Progenitor cell of endocrine pancreas (in vitro differentiated cells): ENCODE results near the gene GFAP. TPM values are rescaled to one million over a fixed set of nuclear protein-coding genes. Genes with fewer than 3 reads are reported as not detected.

Experiments used
- DNase-seq: peaks from one replicate; pipeline ENCODE4 v3.0.0; 2021; ENCODE audit warnings: low spot score; ENCODE audit not compliant: unreplicated experiment
- H3K27ac Mint-ChIP-seq: 2 replicates; pipeline ENCODE4 v1.8.0; 2021; ENCODE audit warnings: mild to moderate bottlenecking, moderate library complexity, mixed read lengths
- H3K27me3 Mint-ChIP-seq: 2 replicates; pipeline ENCODE4 v1.8.0; 2021; ENCODE audit warnings: mixed read lengths
- H3K36me3 Mint-ChIP-seq: 2 replicates; pipeline ENCODE4 v1.8.0; 2022; ENCODE audit warnings: mixed read lengths; ENCODE audit not compliant: insufficient read depth
- H3K4me1 Mint-ChIP-seq: 2 replicates; pipeline ENCODE4 v1.8.0; 2021; ENCODE audit warnings: low read depth, mixed read lengths
- H3K4me3 Mint-ChIP-seq: 2 replicates; pipeline ENCODE4 v1.8.0; 2021; ENCODE audit warnings: low read depth, mild to moderate bottlenecking, moderate library complexity, mixed read lengths
- H3K9me3 Mint-ChIP-seq: 2 replicates; pipeline ENCODE4 v1.8.0; 2021; ENCODE audit warnings: low read depth, mixed read lengths
- total RNA-seq: library from RNA; stranded (reverse); gene quantifications from 2 replicates; pipeline ENCODE4 v1.2.1, GENCODE V29; 2021
- TF ChIP-seq, protein P1 (sequence below): fragments of 200-600 bp; sonication (generic); IDR thresholded peaks from one replicate; pipeline ENCODE4 v1.5.0; 2021; ENCODE audit warnings: antibody characterized with exemption, mild to moderate bottlenecking; ENCODE audit not compliant: unreplicated experiment

The GFAP gene
- total RNA-seq, 1 donor from 2014 or later: not detected

DNA sequence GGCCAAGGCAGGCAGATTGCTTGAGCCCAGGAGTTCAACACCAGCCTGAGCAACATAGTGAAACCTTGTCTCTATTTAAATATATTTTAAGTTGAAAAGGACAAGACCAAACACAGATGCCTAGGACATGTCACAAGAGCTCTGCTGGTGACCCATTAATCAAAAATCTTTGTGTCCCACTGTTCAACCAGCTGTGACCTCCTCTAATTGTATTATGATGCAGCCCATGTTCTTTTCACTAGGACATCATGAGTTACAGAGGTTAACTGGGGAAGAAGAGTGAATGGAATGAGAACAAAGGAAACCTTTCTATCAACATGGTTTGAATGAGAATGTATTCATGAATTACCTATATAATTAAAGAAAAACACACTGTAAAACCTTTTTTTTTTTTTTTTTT, 23.1 kb downstream of the GFAP start:
- TF ChIP-seq, protein P1, sequence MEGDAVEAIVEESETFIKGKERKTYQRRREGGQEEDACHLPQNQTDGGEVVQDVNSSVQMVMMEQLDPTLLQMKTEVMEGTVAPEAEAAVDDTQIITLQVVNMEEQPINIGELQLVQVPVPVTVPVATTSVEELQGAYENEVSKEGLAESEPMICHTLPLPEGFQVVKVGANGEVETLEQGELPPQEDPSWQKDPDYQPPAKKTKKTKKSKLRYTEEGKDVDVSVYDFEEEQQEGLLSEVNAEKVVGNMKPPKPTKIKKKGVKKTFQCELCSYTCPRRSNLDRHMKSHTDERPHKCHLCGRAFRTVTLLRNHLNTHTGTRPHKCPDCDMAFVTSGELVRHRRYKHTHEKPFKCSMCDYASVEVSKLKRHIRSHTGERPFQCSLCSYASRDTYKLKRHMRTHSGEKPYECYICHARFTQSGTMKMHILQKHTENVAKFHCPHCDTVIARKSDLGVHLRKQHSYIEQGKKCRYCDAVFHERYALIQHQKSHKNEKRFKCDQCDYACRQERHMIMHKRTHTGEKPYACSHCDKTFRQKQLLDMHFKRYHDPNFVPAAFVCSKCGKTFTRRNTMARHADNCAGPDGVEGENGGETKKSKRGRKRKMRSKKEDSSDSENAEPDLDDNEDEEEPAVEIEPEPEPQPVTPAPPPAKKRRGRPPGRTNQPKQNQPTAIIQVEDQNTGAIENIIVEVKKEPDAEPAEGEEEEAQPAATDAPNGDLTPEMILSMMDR: no peak
- Mint-ChIP-seq H3K4me3 (no peak overlapping the region), H3K27me3 (no peaks in the 10 kb centered on the region), H3K9me3 (no peaks in the 10 kb centered on the region), H3K36me3 (peaks cover 8% of the 10 kb centered on the region), H3K4me1 (no peaks in the 10 kb centered on the region), H3K27ac (no peak overlapping the region)
- DNase-seq: no peak

DNA sequence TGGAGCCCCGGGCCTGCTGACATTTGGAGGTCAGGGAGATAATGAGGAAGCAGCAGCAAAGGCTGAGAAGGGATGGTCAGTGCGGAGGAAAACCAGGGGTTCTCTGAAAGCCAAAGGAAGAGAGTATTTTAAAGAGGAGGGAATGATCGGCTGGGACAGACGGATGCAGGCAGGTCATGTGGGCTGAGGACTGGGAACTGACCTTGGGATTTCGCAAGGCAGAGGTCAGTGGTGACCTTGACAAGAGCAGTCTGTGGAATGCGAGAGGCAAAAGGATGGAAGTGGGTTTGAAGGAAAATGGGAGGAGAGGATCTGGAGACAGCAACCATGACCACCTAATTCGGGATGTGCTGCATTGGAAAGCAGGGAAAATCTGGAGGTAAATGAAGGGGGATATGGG, 26.3 kb downstream of the GFAP start:
- TF ChIP-seq, protein P1: no peak
- no peak overlapping the region for H3K4me3 Mint-ChIP-seq
- peaks cover 9% of the 10 kb centered on the region for H3K36me3 Mint-ChIP-seq
- H3K4me1 Mint-ChIP-seq: no peaks in the 10 kb centered on the region
- H3K27me3 Mint-ChIP-seq: no peaks in the 10 kb centered on the region
- H3K27ac Mint-ChIP-seq: no peak overlapping the region
- DNase-seq: no peak
- H3K9me3 Mint-ChIP-seq: no peaks in the 10 kb centered on the region

GRCh38 chr17:44887971-44888954, 27.0 kb downstream of the GFAP start:
- Mint-ChIP-seq H3K27ac (no peak overlapping the region), H3K27me3 (no peaks in the 10 kb centered on the region), H3K9me3 (no peaks in the 10 kb centered on the region), H3K4me3 (no peak overlapping the region), H3K36me3 (peaks cover 12% of the 10 kb centered on the region), H3K4me1 (no peaks in the 10 kb centered on the region)
- DNase-seq: no peak
- TF ChIP-seq, protein P1: no peak

- DNase-seq: no peak
- H3K36me3 Mint-ChIP-seq: peaks cover 13% of the 10 kb centered on the region
- no peaks in the 10 kb centered on the region for H3K4me1 Mint-ChIP-seq
- no peaks in the 10 kb centered on the region for H3K27me3 Mint-ChIP-seq
- TF ChIP-seq, protein P1: no peak
- no peak overlapping the region for H3K27ac Mint-ChIP-seq
- no peaks in the 10 kb centered on the region for H3K9me3 Mint-ChIP-seq
- H3K4me3 Mint-ChIP-seq: no peak overlapping the region
Measured at GRCh38 chr17:44887016-44887415, 28.3 kb downstream of the GFAP start.

DNA sequence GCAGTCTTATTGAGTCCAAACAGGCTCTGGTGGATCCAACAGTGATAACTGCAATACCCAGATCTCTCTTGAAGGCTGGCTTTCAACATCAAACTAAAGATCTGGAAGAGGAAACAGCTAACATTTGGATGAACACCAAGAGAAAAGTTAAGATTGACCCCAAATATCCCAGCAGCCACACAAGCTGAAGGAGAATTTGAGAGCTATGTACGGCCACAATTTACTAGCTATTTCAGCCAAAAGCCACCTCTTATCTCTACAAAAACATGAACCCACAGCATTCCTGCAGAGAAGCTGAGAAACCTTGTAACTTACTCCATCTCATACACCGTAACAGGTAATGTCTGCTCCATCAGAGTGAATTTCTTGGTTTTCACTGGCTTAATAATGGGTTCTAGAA, 30.4 kb downstream of the GFAP start:
- H3K27ac Mint-ChIP-seq: no peak overlapping the region
- DNase-seq: no peak
- no peaks in the 10 kb centered on the region for H3K4me1 Mint-ChIP-seq
- no peaks in the 10 kb centered on the region for H3K9me3 Mint-ChIP-seq
- TF ChIP-seq, protein P1: no peak
- H3K36me3 Mint-ChIP-seq: peaks cover 15% of the 10 kb centered on the region
- H3K4me3 Mint-ChIP-seq: no peak overlapping the region
- no peaks in the 10 kb centered on the region for H3K27me3 Mint-ChIP-seq
